IMR-90 (cell line): ENCODE data around the gene MRPL28. TPM values are rescaled to one million over a fixed set of nuclear protein-coding genes. Genes with fewer than 3 reads are reported as not detected.

Experiments
- ATAC-seq: fragments of 200-7000 bp; cut with Tn5 transposase; 2 replicates; pipeline ENCODE4 v1.9.1; 2020; ENCODE audit warnings: low read depth, mild to moderate bottlenecking, moderate library complexity
- BruUV-seq: library from RNA; stranded (reverse); fragments of 400-500 nt; replicated peaks from 2 replicates; lab custom pipeline; 2021; lab: Mats Ljungman, UMichigan
- CTCF ChIA-PET: fragments of 300-600 bp; formaldehyde crosslinking; extraction: SDS; loops from one replicate; lab custom pipeline; 2021; ENCODE audit warnings: antibody characterized with exemption; lab: Yijun Ruan, JAX
- POLR2A ChIA-PET: fragments of 300-600 bp; sonication (Branson Sonifier 250); formaldehyde crosslinking; loops from one replicate; lab custom pipeline; 2022; ENCODE audit warnings: antibody characterized with exemption; ENCODE audit not compliant: unreplicated experiment; lab: Charles Lee
- DNase-seq: peaks from one replicate; pipeline ENCODE4 v3.0.0; 2013
- H2AFZ ChIP-seq: replicated peaks from 2 replicates; pipeline ENCODE3; 2013; ENCODE audit warnings: low read length, mild to moderate bottlenecking; ENCODE audit not compliant: poor library complexity
- H2AK5ac ChIP-seq: 2 replicates; pipeline ENCODE4 v1.6.1; 2013; ENCODE audit warnings: low read depth, low read length, inconsistent platforms
- H2AK9ac ChIP-seq: replicated peaks from 2 replicates; pipeline ENCODE3; 2013; ENCODE audit warnings: mild to moderate bottlenecking, low read depth, low read length, moderate library complexity; ENCODE audit not compliant: poor library complexity
- H2BK120ac ChIP-seq: 2 replicates; pipeline ENCODE4 v1.6.1; 2013; ENCODE audit warnings: low read depth, low read length, inconsistent platforms
- H2BK15ac ChIP-seq: 3 replicates; pipeline ENCODE4 v1.6.1; 2013; ENCODE audit warnings: low read depth, low read length, inconsistent platforms
- H2BK20ac ChIP-seq: 2 replicates; pipeline ENCODE4 v1.6.1; 2013; ENCODE audit warnings: low read depth, mild to moderate bottlenecking, inconsistent platforms, low read length, moderate library complexity
- H2BK5ac ChIP-seq: 2 replicates; pipeline ENCODE4 v1.6.1; 2013; ENCODE audit warnings: mild to moderate bottlenecking, low read depth, low read length, inconsistent platforms; ENCODE audit not compliant: poor library complexity, severe bottlenecking
- H3K14ac ChIP-seq: replicated peaks from 2 replicates; pipeline ENCODE4 v1.6.1; 2013; ENCODE audit warnings: low read depth, low read length, inconsistent platforms
- H3K18ac ChIP-seq: 2 replicates; pipeline ENCODE4 v1.6.1; 2013; ENCODE audit warnings: low read depth, low read length, control low read depth
- H3K23ac ChIP-seq: 2 replicates; pipeline ENCODE4 v1.6.1; 2013; ENCODE audit warnings: low read depth, low read length, inconsistent platforms
- H3K27ac ChIP-seq: 2 replicates; pipeline ENCODE4 v1.5.1; 2013; ENCODE audit warnings: mild to moderate bottlenecking, control low read depth, low read length; ENCODE audit not compliant: insufficient read depth
- H3K27me3 ChIP-seq: 2 replicates; pipeline ENCODE4 v1.6.1; 2013; ENCODE audit warnings: low read length; ENCODE audit not compliant: control insufficient read depth, insufficient read depth
- H3K36me3 ChIP-seq: 2 replicates; pipeline ENCODE4 v1.6.1; 2013; ENCODE audit warnings: low read length, mixed read lengths; ENCODE audit not compliant: control insufficient read depth, insufficient read depth
- H3K4ac ChIP-seq: 2 replicates; pipeline ENCODE4 v1.6.1; 2013; ENCODE audit warnings: low read depth, low read length, inconsistent platforms
- H3K4me1 ChIP-seq: 2 replicates; pipeline ENCODE4 v1.6.1; 2013; ENCODE audit warnings: low read length, mixed read lengths; ENCODE audit not compliant: control insufficient read depth, insufficient read depth
- H3K4me2 ChIP-seq: 2 replicates; pipeline ENCODE4 v1.6.1; 2013; ENCODE audit warnings: low read depth, mild to moderate bottlenecking, control low read depth, low read length, moderate library complexity
- H3K4me3 ChIP-seq: 2 replicates; pipeline ENCODE4 v1.5.1; 2013; ENCODE audit warnings: low read depth, mild to moderate bottlenecking, control low read depth, low read length, moderate library complexity; ENCODE audit not compliant: insufficient read depth
- H3K56ac ChIP-seq: 2 replicates; pipeline ENCODE4 v1.6.1; 2013; ENCODE audit warnings: low read length, inconsistent platforms; ENCODE audit not compliant: insufficient read depth; ENCODE audit errors: extremely low read depth
- H3K79me1 ChIP-seq, 2 experiments: 2 replicates each; pipeline ENCODE4 v1.6.1; 2013; ENCODE audit warnings: low read length in 2 of 2, inconsistent platforms in 1 of 2, low read depth in 1 of 2
- H3K9ac ChIP-seq: 2 replicates; pipeline ENCODE4 v1.6.1; 2013; ENCODE audit warnings: low read depth, low read length, control low read depth
- H3K9me1 ChIP-seq: 2 replicates; pipeline ENCODE4 v1.6.1; 2013; ENCODE audit warnings: low read length, inconsistent platforms; ENCODE audit not compliant: insufficient read depth
- H3K9me3 ChIP-seq: 2 replicates; pipeline ENCODE4 v1.6.1; 2013; ENCODE audit warnings: low read length; ENCODE audit not compliant: control insufficient read depth, insufficient read depth
- H4K20me1 ChIP-seq: 2 replicates; pipeline ENCODE4 v1.6.1; 2013; ENCODE audit warnings: low read length, inconsistent platforms; ENCODE audit not compliant: insufficient read depth
- H4K5ac ChIP-seq: 2 replicates; pipeline ENCODE4 v1.6.1; 2013; ENCODE audit warnings: mild to moderate bottlenecking, low read depth, low read length, control low read depth
- H4K8ac ChIP-seq, 2 experiments: 2 replicates each; pipeline ENCODE4 v1.6.1; 2013; ENCODE audit warnings: low read depth in 2 of 2, low read length in 2 of 2, control low read depth in 1 of 2, inconsistent platforms in 1 of 2
- H4K91ac ChIP-seq: 2 replicates; pipeline ENCODE4 v1.6.1; 2013; ENCODE audit warnings: low read depth, low read length, inconsistent platforms; ENCODE audit not compliant: insufficient read depth
- BHLHE40 ChIP-seq: fragments of 150-350 bp; IDR thresholded peaks from 2 replicates; pipeline ENCODE4 v1.6.1; 2016; ENCODE audit warnings: mild to moderate bottlenecking, low read depth, low read length
- CEBPB ChIP-seq: IDR thresholded peaks from 2 replicates; pipeline ENCODE4 v1.6.1; 2012; ENCODE audit warnings: low read depth, low read length, improper control_type of control experiment
- CHD1 ChIP-seq: IDR thresholded peaks from 2 replicates; pipeline ENCODE4 v1.6.1; 2012; ENCODE audit warnings: low read depth, low read length, improper control_type of control experiment
- CTCF ChIP-seq: conservative IDR thresholded peaks from 2 replicates; pipeline ENCODE4 v1.5.1; 2012; ENCODE audit warnings: mild to moderate bottlenecking, low read depth, low read length, improper control_type of control experiment
- ELK1 ChIP-seq: fragments of 150-350 bp; IDR thresholded peaks from 2 replicates; pipeline ENCODE4 v1.6.1; 2016; ENCODE audit warnings: low read depth, mild to moderate bottlenecking, low read length, moderate library complexity, borderline replicate concordance
- FOS ChIP-seq: fragments of 150-350 bp; IDR thresholded peaks from 2 replicates; pipeline ENCODE4 v1.6.1; 2016; ENCODE audit warnings: low read depth, low read length
- MAFK ChIP-seq: IDR thresholded peaks from 2 replicates; pipeline ENCODE4 v1.6.1; 2012; ENCODE audit warnings: low read depth, low read length, improper control_type of control experiment
- MAZ ChIP-seq: IDR thresholded peaks from 2 replicates; pipeline ENCODE4 v1.6.1; 2012; ENCODE audit warnings: low read depth, mild to moderate bottlenecking, low read length, improper control_type of control experiment, moderate library complexity, borderline replicate concordance
- MXI1 ChIP-seq: IDR thresholded peaks from 2 replicates; pipeline ENCODE4 v1.6.1; 2012; ENCODE audit warnings: low read depth, mild to moderate bottlenecking, low read length, moderate library complexity, borderline replicate concordance
- POLR2A ChIP-seq: IDR thresholded peaks from 2 replicates; pipeline ENCODE4 v1.6.1; 2012; ENCODE audit warnings: mild to moderate bottlenecking, low read depth, low read length
- RAD21 ChIP-seq: IDR thresholded peaks from 2 replicates; pipeline ENCODE4 v1.6.1; 2012; ENCODE audit warnings: low read length, improper control_type of control experiment
- RCOR1 ChIP-seq: IDR thresholded peaks from 2 replicates; pipeline ENCODE4 v1.6.1; 2012; ENCODE audit warnings: mild to moderate bottlenecking, low read length, improper control_type of control experiment; ENCODE audit not compliant: insufficient replicate concordance
- RFX5 ChIP-seq: IDR thresholded peaks from 2 replicates; pipeline ENCODE4 v1.8.0; 2012; ENCODE audit warnings: low read depth, mild to moderate bottlenecking, low read length, moderate library complexity
- SMC3 ChIP-seq: fragments of 150-350 bp; IDR thresholded peaks from 2 replicates; pipeline ENCODE4 v1.6.1; 2016; ENCODE audit warnings: low read depth, mild to moderate bottlenecking, antibody characterized with exemption, low read length, moderate library complexity
- USF2 ChIP-seq: fragments of 150-350 bp; IDR thresholded peaks from 2 replicates; pipeline ENCODE4 v1.6.1; 2017; ENCODE audit warnings: mild to moderate bottlenecking, antibody characterized with exemption, low read length, low read depth
- WGBS, 2 experiments: methylation state at CpG; one replicate each; pipeline versions ENCODE4 v1.1.5 to v1.1.7; 2013; ENCODE audit warnings: missing lambda C conversion rate in 2 of 2; ENCODE audit not compliant: insufficient read length in 1 of 2; ENCODE audit errors: extremely low coverage in 2 of 2; 5-methylcytosine and 5-hydroxymethylcytosine counted together
- dilution Hi-C: fragments of 300-500 bp; cut with HindIII; formaldehyde crosslinking; loops from one replicate; pipeline ENCODE4 v1.14.3; 2018; ENCODE audit warnings: low sequenced_read_pairs; ENCODE audit not compliant: unreplicated experiment
- in situ Hi-C: fragments of 300-500 bp; cut with MboI; formaldehyde crosslinking; loops from 3 replicates; pipeline ENCODE4 v1.14.3; 2019; ENCODE audit warnings: low sequenced_read_pairs, inconsistent platforms, mixed read lengths
- intact Hi-C: fragments of 100-400 bp; cut with micrococcal nuclease; formaldehyde crosslinking; loops from 2 replicates; pipeline ENCODE4 v1.10.0; 2022
- polyA plus RNA-seq, 3 experiments: library from polyadenylated mRNA; depleted of rRNA; stranded (reverse); fragments of >200 nt; gene quantifications; 2 replicates each; pipeline ENCODE4 v1.2.3, GENCODE V29; 2012; ENCODE audit warnings: low replicate concordance in 1 of 3
- total RNA-seq: library from RNA; depleted of rRNA; stranded (reverse); fragments of >200 nt; gene quantifications from 2 replicates; pipeline ENCODE4 v1.2.3, GENCODE V29; 2012

The MRPL28 gene
- total and polyA plus RNA-seq, 2 of the 4 experiments (the other 2 are of a cell fraction): 104 to 181 TPM

- no peak overlapping the region for H3K18ac ChIP-seq
- intact Hi-C loops (loop anchor here (10.0 kb wide), 1 partner anchor 92 kb away; no protein-coding TSS in a partner anchor), dilution Hi-C loops (no loop called here), in situ Hi-C loops (loop anchor here (10.0 kb wide), 1 partner anchor 252 kb away; the partner anchor contains the start of genes MCRIP2 and WDR90)
- H3K27ac ChIP-seq: no peak overlapping the region
- H2BK5ac ChIP-seq: no peak overlapping the region
- no peak overlapping the region for H3K56ac ChIP-seq
- DNase-seq (no peak), ATAC-seq (no peak)
- peaks cover 3% of the 10 kb centered on the region for H3K9me3 ChIP-seq
- no peak overlapping the region for H4K8ac ChIP-seq
- POLR2A ChIA-PET: no interaction called here
- H3K14ac ChIP-seq: no peak overlapping the region
- no peak overlapping the region for H4K5ac ChIP-seq
- H3K9ac ChIP-seq: no peak overlapping the region
- H2AK5ac ChIP-seq: 0 out of 2 replicates have a peak overlapping the region, but pooled peaks have one; percentile 1
- H2BK15ac ChIP-seq: no peak overlapping the region
- H3K4me2 ChIP-seq: no peak overlapping the region
- no peak overlapping the region for H3K23ac ChIP-seq
- H3K4ac ChIP-seq: no peak overlapping the region
- H4K91ac ChIP-seq: no peak overlapping the region
- H3K4me3 ChIP-seq: no peak overlapping the region
- H2BK20ac ChIP-seq: no peak overlapping the region
- peaks cover 3% of the 10 kb centered on the region; the same call in 1 of the 2 replicates for H3K4me1 ChIP-seq
- H2BK120ac ChIP-seq: no peak overlapping the region
- no peaks in the 10 kb centered on the region for H3K36me3 ChIP-seq
- H4K20me1 ChIP-seq: no peaks in the 10 kb centered on the region
- BruUV-seq: no TSS peak
- H3K9me1 ChIP-seq: 0 out of 2 replicates have a peak, but pooled peaks cover 2% of the 10 kb centered on the region
- H2AFZ ChIP-seq: no peak overlapping the region
- CTCF ChIA-PET: interaction anchor here (0.5 kb wide), 1 partner anchor 103 kb away, joined by 3 read pairs; no protein-coding TSS in a partner anchor
- H3K79me1 ChIP-seq: peaks cover 0 to 8% of the 10 kb centered on the region in 2 experiments; a peak in 2 of 4 replicates
- no peak overlapping the region for H2AK9ac ChIP-seq
- no peaks in the 10 kb centered on the region for H3K27me3 ChIP-seq
- WGBS, 2 experiments: 100% methylated on average over 3 of the region's 7 CpGs; no CpG with 5 or more reads in 1 of the 2 experiments
- TF ChIP-seq CHD1 (no peak), FOS (no peak), USF2 (no peak), POLR2A (no peak), BHLHE40 (no peak), CTCF (no peak), CEBPB (no peak), MAZ (no peak), ELK1 (no peak), RFX5 (no peak), MAFK (no peak), MXI1 (no peak), RAD21 (no peak), RCOR1 (no peak), SMC3 (no peak)
Measured at GRCh38 chr16:392450-393030, 22.2 kb upstream of the MRPL28 start.
